Kidney tubule cell (primary cell): Measurements from ENCODE around the gene GDI1.

Experiments used
- DNase-seq: peaks from one replicate; pipeline ENCODE4 v3.0.0-alpha.2; 2018; ENCODE audit warnings: low spot score

GDI1 gene

GRCh38 chrX:154408659-154409221 lies 28.2 kb upstream of the GDI1 start:
- DNase-seq, result no peak

GRCh38 chrX:154409222-154409871 lies 27.6 kb upstream of the GDI1 start, which contains the start of gene DNASE1L1:
DNASE1L1 (minus strand) TSS chrX:154409254; CDS start chrX:154405568, 3,686 bp downstream.
- peak; percentile 75 for DNase-seq

GRCh38 chrX:154411981-154412340 lies 25.0 kb upstream of the GDI1 start:
- peak; percentile 58 for DNase-seq

GRCh38 chrX:154412468-154412867 lies 24.5 kb upstream of the GDI1 start:
- no peak for DNase-seq

GRCh38 chrX:154413142-154413541 lies 23.8 kb upstream of the GDI1 start:
- DNase-seq, result no peak

- DNase-seq, result no peak
These were observed 19.8 kb upstream of the GDI1 start for GRCh38 chrX:154417157-154417556.

GRCh38 chrX:154419189-154419588 lies 17.8 kb upstream of the GDI1 start:
- no peak for DNase-seq

- no peak for DNase-seq
These were observed 17.1 kb upstream of the GDI1 start for GRCh38 chrX:154419688-154420401.

- DNase-seq, result no peak
These were observed 16.6 kb upstream of the GDI1 start for GRCh38 chrX:154420402-154420756.

GRCh38 chrX:154426916-154427770 lies 9.8 kb upstream of the GDI1 start:
- peak; percentile 27 for DNase-seq

GRCh38 chrX:154428176-154429171 lies 8.5 kb upstream of the GDI1 start, which contains the start of gene ATP6AP1:
ATP6AP1 (plus strand) TSS chrX:154428677; CDS start chrX:154428693, 16 bp downstream.
- DNase-seq, result peak; percentile 92

- no peak for DNase-seq
These were observed 7.2 kb upstream of the GDI1 start for GRCh38 chrX:154429711-154430110.

GRCh38 chrX:154430479-154430878 lies 6.5 kb upstream of the GDI1 start:
- no peak for DNase-seq

- no peak for DNase-seq
These were observed 6.0 kb upstream of the GDI1 start for GRCh38 chrX:154430916-154431315.

- no peak for DNase-seq
These were observed 5.6 kb upstream of the GDI1 start for GRCh38 chrX:154431341-154431740.

GRCh38 chrX:154432210-154432609 lies 4.7 kb upstream of the GDI1 start:
- DNase-seq, result no peak

GRCh38 chrX:154433605-154434004 lies 3.3 kb upstream of the GDI1 start:
- no peak for DNase-seq

- DNase-seq, result no peak
These were observed 2.4 kb upstream of the GDI1 start for GRCh38 chrX:154434394-154435168.

GRCh38 chrX:154435171-154435733 lies 1.7 kb upstream of the GDI1 start:
- no peak for DNase-seq

- DNase-seq, result no peak
These were observed 476 bp upstream of the GDI1 start for GRCh38 chrX:154436374-154436982.
